Measurements from ENCODE around the gene ARAP1.

Gene ARAP1

GRCh38 chr11:72736452-72737069 is 15.6 kb downstream of the ARAP1 start:
- H3K27me3 ChIP-seq (ENCODE audit: insufficient read depth, low read depth, severe bottlenecking) = no peaks in the 10 kb centered on the region
- H3K27ac ChIP-seq = no peak overlapping the region
- no peak for TF ChIP-seq CTCF (IDR thresholded peaks at IDR 0.05; ENCODE audit: low read depth, low read length)
- peaks cover 3% of the 10 kb centered on the region for H3K36me3 ChIP-seq
- DNase-seq = no peak
- no peaks in the 10 kb centered on the region for H3K9me3 ChIP-seq (ENCODE audit: severe bottlenecking)
- no peak overlapping the region for H3K4me3 ChIP-seq (ENCODE audit: low read depth, low read length)

- H3K27ac ChIP-seq = no peak overlapping the region
- DNase-seq = no peak
- H3K36me3 ChIP-seq = peaks cover 3% of the 10 kb centered on the region
- H3K4me3 ChIP-seq (ENCODE audit: low read depth, low read length) = no peak overlapping the region
- no peaks in the 10 kb centered on the region for H3K27me3 ChIP-seq (ENCODE audit: insufficient read depth, low read depth, severe bottlenecking)
- H3K9me3 ChIP-seq (ENCODE audit: severe bottlenecking) = no peaks in the 10 kb centered on the region
- TF ChIP-seq CTCF (IDR thresholded peaks at IDR 0.05; ENCODE audit: low read depth, low read length) = no peak
Measured at GRCh38 chr11:72735495-72736027, 16.6 kb downstream of the ARAP1 start.

- no peak overlapping the region for H3K27ac ChIP-seq
- H3K9me3 ChIP-seq (ENCODE audit: severe bottlenecking) = no peaks in the 10 kb centered on the region
- TF ChIP-seq CTCF (IDR thresholded peaks at IDR 0.05; ENCODE audit: low read depth, low read length) = no peak
- DNase-seq = no peak
- no peaks in the 10 kb centered on the region for H3K27me3 ChIP-seq (ENCODE audit: insufficient read depth, low read depth, severe bottlenecking)
- H3K4me3 ChIP-seq (ENCODE audit: low read depth, low read length) = no peak overlapping the region
- H3K36me3 ChIP-seq = no peaks in the 10 kb centered on the region; the same call in 1 of the 2 replicates
Measured at GRCh38 chr11:72732329-72732728, 19.9 kb downstream of the ARAP1 start.

- no peak overlapping the region for H3K4me3 ChIP-seq (ENCODE audit: low read depth, low read length)
- H3K36me3 ChIP-seq = peaks cover 2% of the 10 kb centered on the region; the same call in 1 of the 2 replicates
- no peaks in the 10 kb centered on the region for H3K9me3 ChIP-seq (ENCODE audit: severe bottlenecking)
- DNase-seq = no peak
- TF ChIP-seq CTCF (IDR thresholded peaks at IDR 0.05; ENCODE audit: low read depth, low read length) = no peak
- no peak overlapping the region for H3K27ac ChIP-seq
- H3K27me3 ChIP-seq (ENCODE audit: insufficient read depth, low read depth, severe bottlenecking) = no peaks in the 10 kb centered on the region
Measured at GRCh38 chr11:72730737-72731136, 21.5 kb downstream of the ARAP1 start.

GRCh38 chr11:72730243-72730642 is 22.0 kb downstream of the ARAP1 start:
- Histone ChIP-seq H3K36me3 (peaks cover 5% of the 10 kb centered on the region; the same call in 1 of the 2 replicates), H3K9me3 (ENCODE audit: severe bottlenecking) (no peaks in the 10 kb centered on the region), H3K27ac (no peak overlapping the region), H3K27me3 (ENCODE audit: insufficient read depth, low read depth, severe bottlenecking) (no peaks in the 10 kb centered on the region), H3K4me3 (ENCODE audit: low read depth, low read length) (no peak overlapping the region)
- DNase-seq = no peak
- TF ChIP-seq CTCF (IDR thresholded peaks at IDR 0.05; ENCODE audit: low read depth, low read length) = no peak

GRCh38 chr11:72727521-72727920 is 24.7 kb downstream of the ARAP1 start:
- Histone ChIP-seq H3K4me3 (ENCODE audit: low read depth, low read length) (no peak overlapping the region), H3K9me3 (ENCODE audit: severe bottlenecking) (no peaks in the 10 kb centered on the region), H3K36me3 (peaks cover 12% of the 10 kb centered on the region), H3K27ac (no peak overlapping the region), H3K27me3 (ENCODE audit: insufficient read depth, low read depth, severe bottlenecking) (no peaks in the 10 kb centered on the region)
- no peak for TF ChIP-seq CTCF (IDR thresholded peaks at IDR 0.05; ENCODE audit: low read depth, low read length)
- no peak for DNase-seq

All from WERI-Rb-1 (cell line).